GM12864 (cell line): ENCODE data around the gene FABP6.

Source experiments
- DNase-seq: peaks from one replicate; pipeline ENCODE4 v3.0.0-alpha.2; 2011; ENCODE audit warnings: low read depth
- H3K4me3 ChIP-seq: 2 replicates; pipeline ENCODE4 v1.5.1; 2011; ENCODE audit warnings: mild to moderate bottlenecking, low read depth, low read length, control low read depth
- CTCF ChIP-seq: IDR thresholded peaks from 2 replicates; pipeline ENCODE4 v1.5.1; 2011; ENCODE audit warnings: low read depth, mild to moderate bottlenecking, moderate library complexity, low read length, control low read depth, inconsistent platforms; ENCODE audit errors: missing control alignments

FABP6 gene

GRCh38 chr5:160287378-160288051 is 58.2 kb downstream of the FABP6 start:
- no peak for TF ChIP-seq CTCF
- no peak for DNase-seq
- no peak overlapping the region for H3K4me3 ChIP-seq
